OCI-LY3 (cell line): Measurements from ENCODE around the gene STK32C.

Source experiments
- H2AFZ ChIP-seq: fragments of 200-600, 300-600 bp; shearing (Covaris generic); 2 replicates; pipeline ENCODE4 v1.6.0; 2014; ENCODE audit warnings: antibody characterized with exemption, low read depth, low read length
- H3K27ac ChIP-seq: fragments of 200-600, 300-600 bp; sonication (generic); 2 replicates; pipeline ENCODE4 v1.5.1; 2014; ENCODE audit warnings: mild to moderate bottlenecking, low read length, moderate library complexity, mixed read lengths
- H3K27me3 ChIP-seq: fragments of 200-600, 300-600 bp; sonication (generic); 2 replicates; pipeline ENCODE4 v1.6.1; 2014; ENCODE audit warnings: low read depth, low read length, mixed read lengths
- H3K36me3 ChIP-seq: fragments of 200-600, 300-600 bp; sonication (generic); replicated peaks from 2 replicates; pipeline ENCODE3; 2014; ENCODE audit warnings: low read depth, low read length, mixed read lengths
- H3K4me1 ChIP-seq: fragments of 300-600, 200-600 bp; sonication (generic); 2 replicates; pipeline ENCODE4 v1.6.1; 2014; ENCODE audit warnings: low read length, mixed read lengths
- H3K4me2 ChIP-seq: fragments of 200-600, 300-600 bp; sonication (generic); 2 replicates; pipeline ENCODE4 v1.6.1; 2014; ENCODE audit warnings: low read length, mixed read lengths
- H3K4me3 ChIP-seq: fragments of 300-600, 200-600 bp; sonication (generic); 2 replicates; pipeline ENCODE4 v1.5.1; 2014; ENCODE audit warnings: antibody characterized with exemption, mild to moderate bottlenecking, low read length, moderate library complexity
- H3K79me2 ChIP-seq: fragments of 300-600, 200-600 bp; shearing (Covaris generic); 2 replicates; pipeline ENCODE4 v1.6.1; 2014; ENCODE audit warnings: mild to moderate bottlenecking, low read length, mixed read lengths
- H3K9ac ChIP-seq: fragments of 300-600, 200-600 bp; shearing (Covaris generic); 2 replicates; pipeline ENCODE4 v1.6.0; 2014; ENCODE audit warnings: mild to moderate bottlenecking, low read length, moderate library complexity
- H3K9me3 ChIP-seq: fragments of 200-600, 300-600 bp; shearing (Covaris generic); 2 replicates; pipeline ENCODE4 v1.6.1; 2014; ENCODE audit warnings: low read length, mixed read lengths; ENCODE audit not compliant: insufficient read depth
- H4K20me1 ChIP-seq: fragments of 200-600, 300-600 bp; sonication (generic); 2 replicates; pipeline ENCODE4 v1.6.1; 2016; ENCODE audit warnings: low read length, mixed read lengths; ENCODE audit not compliant: insufficient read depth
- EZH2phosphoT487 ChIP-seq: fragments of 200-600 bp; shearing (Covaris generic); IDR thresholded peaks from 2 replicates; pipeline ENCODE4 v1.6.1; 2018; ENCODE audit warnings: antibody characterized with exemption, mixed run types, low read depth
- TF ChIP-seq, protein P1 (sequence below): fragments of 200-600, 300-600 bp; sonication (generic); IDR thresholded peaks from 2 replicates; pipeline ENCODE4 v1.5.1; 2014; ENCODE audit warnings: antibody characterized with exemption, low read length, low read depth

The STK32C gene

DNA sequence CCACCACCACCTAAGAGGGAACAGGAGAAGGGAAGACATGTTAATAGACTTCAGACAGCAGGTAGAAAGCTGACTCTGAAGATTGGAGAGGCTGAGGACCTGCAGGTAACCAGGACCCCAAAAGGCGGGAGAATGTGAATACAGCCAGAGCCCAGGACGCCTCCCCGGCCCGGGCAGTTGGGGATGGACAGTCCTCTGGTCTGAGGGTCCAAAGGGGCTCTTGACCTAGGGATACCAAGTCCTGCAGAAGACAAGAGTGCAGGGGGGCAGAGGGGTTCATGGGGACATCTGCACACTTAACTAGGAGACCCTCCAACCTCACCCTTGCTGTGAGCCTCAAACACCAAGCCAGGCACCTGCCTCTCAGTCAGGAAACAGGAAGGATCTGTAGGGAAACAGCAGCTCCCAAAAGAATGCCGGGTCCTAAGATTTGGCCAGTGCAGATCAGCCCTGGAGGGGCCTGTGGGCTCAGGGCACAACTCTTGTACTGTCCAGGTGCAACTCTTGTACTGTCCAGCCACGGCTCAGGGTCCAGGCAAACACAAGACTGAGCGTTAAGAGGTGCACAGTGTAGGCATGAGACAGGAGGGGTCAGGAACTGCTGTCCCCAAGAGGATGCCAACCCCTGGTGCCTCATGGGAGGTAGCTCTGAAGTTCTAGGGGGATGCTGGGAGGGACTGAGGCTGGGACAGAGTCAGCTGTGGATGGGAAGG lies 2.3 kb upstream of the STK32C start:
- Histone ChIP-seq H4K20me1 (no peaks in the 10 kb centered on the region), H3K79me2 (no peaks in the 10 kb centered on the region), H3K27ac (no peak overlapping the region), H3K4me1 (no peaks in the 10 kb centered on the region), H3K27me3 (no peaks in the 10 kb centered on the region), H3K9me3 (no peaks in the 10 kb centered on the region), H3K36me3 (no peaks in the 10 kb centered on the region), H3K4me2 (no peak overlapping the region), H3K4me3 (no peak overlapping the region), H2AFZ (no peak overlapping the region), H3K9ac (no peak overlapping the region)
- no peak for TF ChIP-seq EZH2phosphoT487
- TF ChIP-seq, protein P1, sequence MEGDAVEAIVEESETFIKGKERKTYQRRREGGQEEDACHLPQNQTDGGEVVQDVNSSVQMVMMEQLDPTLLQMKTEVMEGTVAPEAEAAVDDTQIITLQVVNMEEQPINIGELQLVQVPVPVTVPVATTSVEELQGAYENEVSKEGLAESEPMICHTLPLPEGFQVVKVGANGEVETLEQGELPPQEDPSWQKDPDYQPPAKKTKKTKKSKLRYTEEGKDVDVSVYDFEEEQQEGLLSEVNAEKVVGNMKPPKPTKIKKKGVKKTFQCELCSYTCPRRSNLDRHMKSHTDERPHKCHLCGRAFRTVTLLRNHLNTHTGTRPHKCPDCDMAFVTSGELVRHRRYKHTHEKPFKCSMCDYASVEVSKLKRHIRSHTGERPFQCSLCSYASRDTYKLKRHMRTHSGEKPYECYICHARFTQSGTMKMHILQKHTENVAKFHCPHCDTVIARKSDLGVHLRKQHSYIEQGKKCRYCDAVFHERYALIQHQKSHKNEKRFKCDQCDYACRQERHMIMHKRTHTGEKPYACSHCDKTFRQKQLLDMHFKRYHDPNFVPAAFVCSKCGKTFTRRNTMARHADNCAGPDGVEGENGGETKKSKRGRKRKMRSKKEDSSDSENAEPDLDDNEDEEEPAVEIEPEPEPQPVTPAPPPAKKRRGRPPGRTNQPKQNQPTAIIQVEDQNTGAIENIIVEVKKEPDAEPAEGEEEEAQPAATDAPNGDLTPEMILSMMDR = no peak

GRCh38 chr10:132309471-132309865 lies 1.7 kb upstream of the STK32C start:
- Histone ChIP-seq H4K20me1 (no peaks in the 10 kb centered on the region), H3K4me3 (no peak overlapping the region), H3K79me2 (no peaks in the 10 kb centered on the region), H3K4me2 (no peak overlapping the region), H3K27me3 (no peaks in the 10 kb centered on the region), H2AFZ (no peak overlapping the region), H3K4me1 (no peaks in the 10 kb centered on the region), H3K27ac (no peak overlapping the region), H3K36me3 (no peaks in the 10 kb centered on the region), H3K9me3 (no peaks in the 10 kb centered on the region), H3K9ac (no peak overlapping the region)
- TF ChIP-seq EZH2phosphoT487 = no peak
- TF ChIP-seq, protein P1 = no peak

GRCh38 chr10:132308587-132309470 lies 1.1 kb upstream of the STK32C start:
- H3K27ac ChIP-seq = no peak overlapping the region
- no peaks in the 10 kb centered on the region for H3K79me2 ChIP-seq
- H3K4me2 ChIP-seq = no peak overlapping the region
- no peak overlapping the region for H3K9ac ChIP-seq
- H3K4me1 ChIP-seq = no peaks in the 10 kb centered on the region
- no peaks in the 10 kb centered on the region for H3K9me3 ChIP-seq
- no peaks in the 10 kb centered on the region for H3K36me3 ChIP-seq
- no peak overlapping the region for H2AFZ ChIP-seq
- TF ChIP-seq, protein P1 = no peak
- no peak for TF ChIP-seq EZH2phosphoT487
- no peak overlapping the region for H3K4me3 ChIP-seq
- H4K20me1 ChIP-seq = no peaks in the 10 kb centered on the region
- no peaks in the 10 kb centered on the region for H3K27me3 ChIP-seq
